Mesenchymal stem cell (in vitro differentiated cells and primary cell): ENCODE measurements around the gene SPTBN1.

Experiments used
- DNase-seq: peaks from one replicate; pipeline ENCODE4 v3.0.0-alpha.2; 2013
- H2AFZ ChIP-seq: one replicate; pipeline ENCODE4 v1.6.1; 2013; ENCODE audit warnings: low read depth, mild to moderate bottlenecking, control low read depth, inconsistent platforms, low read length, moderate library complexity
- H2AK5ac ChIP-seq: 2 replicates; pipeline ENCODE4 v1.6.1; 2013; ENCODE audit warnings: low read length, moderate library complexity, mild to moderate bottlenecking, inconsistent platforms; ENCODE audit not compliant: severe bottlenecking
- H2BK120ac ChIP-seq: one replicate; pipeline ENCODE4 v1.6.1; 2013; ENCODE audit warnings: low read depth, mild to moderate bottlenecking, inconsistent platforms, low read length, moderate library complexity
- H2BK12ac ChIP-seq, 2 experiments: one replicate each; pipeline ENCODE4 v1.6.1; 2013; ENCODE audit warnings: inconsistent platforms in 2 of 2, low read length in 2 of 2, mild to moderate bottlenecking in 2 of 2, moderate library complexity in 2 of 2, control low read depth in 1 of 2
- H2BK15ac ChIP-seq: one replicate; pipeline ENCODE4 v1.6.1; 2013; ENCODE audit warnings: mild to moderate bottlenecking, low read depth, inconsistent platforms; ENCODE audit not compliant: poor library complexity, severe bottlenecking
- H2BK5ac ChIP-seq: 2 replicates; pipeline ENCODE4 v1.6.1; 2013; ENCODE audit warnings: low read depth, mild to moderate bottlenecking, low read length, control low read depth, inconsistent platforms; ENCODE audit not compliant: poor library complexity, severe bottlenecking
- H3K14ac ChIP-seq, 2 experiments: one replicate each; pipeline ENCODE4 v1.6.1; 2013; ENCODE audit warnings: inconsistent platforms in 2 of 2, low read length in 2 of 2, control low read depth in 1 of 2, mild to moderate bottlenecking in 1 of 2, moderate library complexity in 1 of 2
- H3K18ac ChIP-seq, 2 experiments: one replicate each; pipeline ENCODE4 v1.6.1; 2013; ENCODE audit warnings: inconsistent platforms in 2 of 2, low read length in 2 of 2, control low read depth in 1 of 2, low read depth in 1 of 2, mild to moderate bottlenecking in 1 of 2
- H3K23ac ChIP-seq, 2 experiments: one replicate each; pipeline ENCODE4 v1.6.1; 2013; ENCODE audit warnings: inconsistent platforms in 2 of 2, low read length in 2 of 2, mild to moderate bottlenecking in 2 of 2, moderate library complexity in 2 of 2, control low read depth in 1 of 2
- H3K27ac ChIP-seq: 2 replicates; pipeline ENCODE4 v1.5.1; 2013; ENCODE audit warnings: mild to moderate bottlenecking, moderate library complexity, low read length, control low read depth, inconsistent platforms; ENCODE audit not compliant: poor library complexity, severe bottlenecking
- H3K27me3 ChIP-seq, 2 experiments: 2 replicates each; pipeline versions ENCODE4 v1.6.1 to v1.7.0; 2013; ENCODE audit warnings: low read length in 2 of 2, mild to moderate bottlenecking in 2 of 2, moderate library complexity in 2 of 2, control low read depth in 1 of 2, inconsistent platforms in 1 of 2; ENCODE audit not compliant: control insufficient read depth in 1 of 2, insufficient read depth in 1 of 2
- H3K36me3 ChIP-seq, 2 experiments: 2 replicates each; pipeline versions ENCODE4 v1.6.1 to v1.7.0; 2013; ENCODE audit warnings: low read length in 2 of 2, control low read depth in 1 of 2, inconsistent platforms in 1 of 2, low read depth in 1 of 2, mild to moderate bottlenecking in 1 of 2; ENCODE audit not compliant: insufficient read depth in 2 of 2, control insufficient read depth in 1 of 2
- H3K4ac ChIP-seq, 2 experiments: one replicate each; pipeline ENCODE4 v1.6.1; 2013; ENCODE audit warnings: inconsistent platforms in 2 of 2, low read length in 2 of 2, mild to moderate bottlenecking in 2 of 2, moderate library complexity in 2 of 2, control low read depth in 1 of 2, low read depth in 1 of 2
- H3K4me1 ChIP-seq: 2 replicates; pipeline ENCODE4 v1.6.1; 2013; ENCODE audit warnings: low read depth, low read length, control low read depth; ENCODE audit not compliant: control insufficient read depth, insufficient read depth
- H3K4me2 ChIP-seq: 2 replicates; pipeline ENCODE4 v1.6.1; 2013; ENCODE audit warnings: low read length, mild to moderate bottlenecking, inconsistent platforms; ENCODE audit not compliant: poor library complexity, severe bottlenecking
- H3K4me3 ChIP-seq, 2 experiments: 2 replicates each; pipeline versions ENCODE4 v1.5.1 to v1.7.0; 2013; ENCODE audit warnings: low read length in 2 of 2, mild to moderate bottlenecking in 2 of 2, control low read depth in 1 of 2, low read depth in 1 of 2; ENCODE audit not compliant: insufficient read depth in 1 of 2
- H3K79me1 ChIP-seq: replicated peaks from 2 replicates; pipeline ENCODE4 v1.6.1; 2013; ENCODE audit warnings: mild to moderate bottlenecking, control low read depth, low read length, inconsistent platforms; ENCODE audit not compliant: poor library complexity, severe bottlenecking
- H3K9ac ChIP-seq: 2 replicates; pipeline ENCODE4 v1.7.0; 2013; ENCODE audit warnings: mild to moderate bottlenecking, low read length, moderate library complexity
- H3K9me3 ChIP-seq: 2 replicates; pipeline ENCODE4 v1.7.0; 2013; ENCODE audit warnings: mild to moderate bottlenecking, low read length; ENCODE audit not compliant: control insufficient read depth
- H4K8ac ChIP-seq: one replicate; pipeline ENCODE4 v1.6.1; 2013; ENCODE audit warnings: inconsistent platforms, mild to moderate bottlenecking, low read length, moderate library complexity
- H4K91ac ChIP-seq: one replicate; pipeline ENCODE4 v1.6.1; 2013; ENCODE audit warnings: mild to moderate bottlenecking, low read length, inconsistent platforms
- WGBS: methylation state at CpG from one replicate; pipeline ENCODE4 v1.1.7; 2013; ENCODE audit warnings: mixed read lengths; 5-methylcytosine and 5-hydroxymethylcytosine counted together

Gene SPTBN1

DNA sequence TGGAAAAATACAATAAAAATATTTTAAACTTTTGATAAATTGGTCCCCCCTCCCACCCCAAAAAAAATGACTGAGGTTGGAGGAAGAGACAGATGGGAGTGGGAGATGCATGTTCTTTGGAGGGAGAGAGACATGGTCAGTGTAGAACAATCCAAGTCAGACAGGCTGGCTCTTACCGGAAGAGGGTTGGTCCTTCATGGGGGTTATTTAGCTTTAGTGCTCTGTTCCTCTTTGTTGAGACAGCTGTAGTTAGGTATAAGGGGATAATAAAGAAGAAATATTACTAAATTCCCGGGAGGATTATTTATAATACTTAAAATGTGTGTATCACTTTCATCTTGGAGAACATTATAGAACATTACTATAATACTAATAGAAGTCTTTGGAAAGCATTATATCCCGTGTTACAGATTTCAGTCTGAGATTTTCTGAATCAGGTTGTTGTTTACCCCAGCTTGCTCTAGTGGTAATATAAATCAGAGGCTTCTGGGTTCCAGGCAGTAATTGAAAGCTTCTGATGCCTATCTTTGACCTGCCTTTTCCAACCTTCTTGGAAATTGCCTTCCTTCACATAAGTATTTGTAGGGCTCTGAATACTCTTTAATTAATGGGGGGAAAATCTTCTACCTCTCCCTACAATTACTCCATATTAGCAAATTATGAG is 87.7 kb downstream of the SPTBN1 start:
- no peak overlapping the region for H3K18ac ChIP-seq
- H2BK120ac ChIP-seq: no peak overlapping the region
- H3K14ac ChIP-seq: no peak overlapping the region
- H3K4me2 ChIP-seq: no peak overlapping the region
- H2BK12ac ChIP-seq: no peak overlapping the region
- no peak overlapping the region for H3K4me3 ChIP-seq
- H4K91ac ChIP-seq: no peak overlapping the region
- H2BK15ac ChIP-seq: no peak overlapping the region
- 67% methylated on average over 2 of the region's 3 CpGs for WGBS
- peaks cover 0 to 30% of the 10 kb centered on the region in 2 experiments for H3K36me3 ChIP-seq
- no peak overlapping the region for H2AK5ac ChIP-seq
- H2AFZ ChIP-seq: no peak overlapping the region
- H3K4me1 ChIP-seq: peaks cover 7% of the 10 kb centered on the region
- no peak overlapping the region for H3K27ac ChIP-seq
- no peaks in the 10 kb centered on the region for H3K9me3 ChIP-seq
- no peaks in the 10 kb centered on the region for H3K27me3 ChIP-seq
- no peak overlapping the region for H3K4ac ChIP-seq
- peaks cover 21% of the 10 kb centered on the region for H3K79me1 ChIP-seq
- DNase-seq: no peak
- no peak overlapping the region for H3K9ac ChIP-seq
- no peak overlapping the region for H2BK5ac ChIP-seq
- H3K23ac ChIP-seq: no peak overlapping the region
- H4K8ac ChIP-seq: no peak overlapping the region

DNA sequence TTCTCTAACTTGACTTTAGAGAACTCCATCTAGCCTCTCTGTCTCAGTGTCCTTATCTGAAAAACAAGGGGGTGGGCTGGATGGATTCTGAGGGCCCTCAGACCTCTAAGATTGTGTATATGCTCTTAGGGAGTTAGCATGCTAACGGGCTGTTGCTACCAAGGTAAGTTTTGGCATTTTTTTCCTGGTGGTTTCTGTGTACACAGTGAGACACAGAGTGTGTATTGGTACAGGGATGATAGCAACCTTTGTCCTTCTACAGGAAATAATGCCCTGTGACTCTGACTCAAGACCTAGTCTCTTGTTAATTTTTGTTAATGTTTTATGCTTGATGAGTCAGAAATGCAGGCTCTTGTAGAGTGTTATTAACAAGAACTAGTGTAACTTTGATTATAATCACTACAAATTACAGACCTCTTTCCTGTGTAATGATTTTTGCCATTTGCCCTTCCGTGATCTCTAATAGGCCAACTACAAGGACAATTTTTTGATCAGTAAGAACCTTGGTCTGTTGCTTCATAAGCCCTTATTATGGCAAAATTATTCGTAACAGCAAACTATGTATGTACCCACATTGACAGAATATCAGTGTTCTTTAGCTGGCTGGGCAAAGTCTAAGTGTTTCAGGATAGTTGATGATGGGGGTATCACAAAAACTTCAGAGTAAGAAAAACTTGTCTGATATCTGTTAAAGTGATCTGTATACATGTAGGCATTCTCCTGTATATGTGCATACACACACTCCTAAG is 89.7 kb downstream of the SPTBN1 start:
- H3K9ac ChIP-seq: peak overlapping the region; percentile 74
- no peak overlapping the region for H2AK5ac ChIP-seq
- H2BK5ac ChIP-seq: peak overlapping the region; percentile 79
- H2AFZ ChIP-seq: no peak overlapping the region
- no peak overlapping the region for H2BK120ac ChIP-seq
- H4K8ac ChIP-seq: peak overlapping the region; percentile 56
- H3K27ac ChIP-seq: peak overlapping the region; percentile 96
- H3K9me3 ChIP-seq: no peaks in the 10 kb centered on the region
- peaks cover 3 to 25% of the 10 kb centered on the region in 2 experiments for H3K36me3 ChIP-seq
- DNase-seq: peak; percentile 79
- H3K4me1 ChIP-seq: peaks cover 10% of the 10 kb centered on the region
- H2BK15ac ChIP-seq: no peak overlapping the region
- no peaks in the 10 kb centered on the region for H3K27me3 ChIP-seq
- peak overlapping the region; percentile 18 for H3K4me2 ChIP-seq
- peaks cover 29% of the 10 kb centered on the region for H3K79me1 ChIP-seq
- H3K4ac ChIP-seq: no peak overlapping the region
- H3K14ac ChIP-seq: no peak overlapping the region
- no peak overlapping the region for H3K23ac ChIP-seq
- H3K4me3 ChIP-seq: no peak overlapping the region
- 35% methylated on average over 2 of the region's 3 CpGs for WGBS
- peak overlapping the region in 1 of 2 experiments; percentile 76 for H2BK12ac ChIP-seq
- H3K18ac ChIP-seq: peak overlapping the region; percentile 28 to 50
- H4K91ac ChIP-seq: no peak overlapping the region

DNA sequence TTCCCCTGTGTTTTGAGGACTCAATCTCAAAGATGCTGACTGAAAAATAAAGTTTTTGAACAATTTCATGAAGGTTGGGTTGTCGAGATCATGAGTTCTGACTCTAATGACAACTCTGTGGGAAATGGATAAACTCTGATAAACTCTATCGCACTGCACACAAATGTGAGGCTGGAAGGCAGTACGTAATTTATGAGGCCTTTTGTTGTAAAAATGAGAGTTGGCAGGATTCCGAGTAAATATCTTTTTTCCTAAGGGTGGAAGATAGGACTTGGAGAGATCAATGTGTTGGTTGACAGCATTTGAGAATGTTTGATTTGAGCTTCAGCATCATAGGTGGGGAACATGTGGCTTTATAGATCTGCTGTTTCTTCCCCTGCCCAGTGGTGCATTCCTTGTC is 90.4 kb downstream of the SPTBN1 start:
- Histone ChIP-seq H3K18ac (no peak overlapping the region), H4K91ac (no peak overlapping the region), H3K27me3 (no peaks in the 10 kb centered on the region), H3K23ac (no peak overlapping the region), H3K4me3 (no peak overlapping the region), H3K9me3 (no peaks in the 10 kb centered on the region), H2AFZ (no peak overlapping the region), H3K4me1 (peaks cover 12% of the 10 kb centered on the region), H3K27ac (peak overlapping the region; percentile 96), H3K14ac (no peak overlapping the region), H2BK15ac (no peak overlapping the region), H2AK5ac (peak overlapping the region; percentile 14), H3K36me3 (peaks cover 6 to 24% of the 10 kb centered on the region in 2 experiments), H2BK12ac (no peak overlapping the region), H3K4me2 (no peak overlapping the region), H2BK5ac (no peak overlapping the region), H2BK120ac (no peak overlapping the region), H3K4ac (no peak overlapping the region), H3K79me1 (peaks cover 34% of the 10 kb centered on the region), H3K9ac (peak overlapping the region; percentile 74), H4K8ac (no peak overlapping the region)
- WGBS: 92% methylated on average over 4 of the region's 4 CpGs
- no peak for DNase-seq

DNA sequence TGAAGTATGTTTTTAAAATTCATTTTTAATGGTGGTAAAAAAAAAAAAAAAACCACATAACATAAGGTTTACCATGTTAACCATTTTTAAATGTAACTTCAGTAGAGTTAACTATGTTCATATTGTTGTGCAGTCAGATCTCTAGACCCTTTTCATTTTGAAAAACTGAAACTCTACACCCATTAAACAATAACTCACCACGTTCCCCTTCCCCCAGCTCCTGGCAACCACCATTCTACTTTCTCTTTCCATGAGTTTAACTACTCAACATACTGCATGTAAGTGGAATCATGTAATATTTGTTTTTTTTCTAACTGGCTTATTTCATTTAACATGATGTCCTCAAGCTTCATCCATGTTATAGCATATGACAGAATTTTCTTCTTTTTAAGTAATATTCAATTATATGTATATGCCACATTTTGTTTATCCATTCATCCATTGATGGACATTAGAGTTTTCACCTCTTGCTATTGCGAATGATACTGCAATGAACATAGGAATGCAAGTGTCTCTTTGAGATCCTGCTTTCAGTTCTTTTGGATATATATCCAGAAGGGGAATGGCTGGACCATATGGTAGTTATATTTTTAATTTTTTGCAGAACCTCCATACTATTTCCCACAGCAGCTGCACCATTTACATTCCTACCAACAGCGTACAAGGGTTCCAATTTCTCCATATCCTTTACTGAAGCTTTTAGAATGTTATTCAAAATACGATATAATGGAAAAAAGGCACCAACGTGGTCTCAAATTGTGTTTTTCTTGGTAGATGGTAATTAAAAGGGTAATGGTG is 91.0 kb downstream of the SPTBN1 start:
- Histone ChIP-seq H3K4ac (no peak overlapping the region), H4K91ac (no peak overlapping the region), H3K4me3 (no peak overlapping the region), H3K18ac (no peak overlapping the region), H3K36me3 (peaks cover 6 to 27% of the 10 kb centered on the region in 2 experiments), H3K27ac (peak overlapping the region; percentile 96), H3K14ac (no peak overlapping the region), H3K79me1 (peaks cover 33% of the 10 kb centered on the region), H3K9me3 (no peaks in the 10 kb centered on the region), H2BK12ac (no peak overlapping the region), H3K4me1 (peaks cover 11% of the 10 kb centered on the region), H3K27me3 (no peaks in the 10 kb centered on the region), H2AK5ac (no peak overlapping the region), H2BK15ac (no peak overlapping the region), H3K9ac (peak overlapping the region; percentile 74), H2BK5ac (no peak overlapping the region), H2AFZ (no peak overlapping the region), H2BK120ac (no peak overlapping the region), H3K4me2 (no peak overlapping the region), H3K23ac (no peak overlapping the region), H4K8ac (no peak overlapping the region)
- 100% methylated on average over 4 of the region's 5 CpGs for WGBS
- DNase-seq: no peak
